Heart left ventricle (tissue), 13 donors: Measurements from ENCODE around the gene STIM2.

Experiments used
- CTCF ChIP-seq, 12 donors: fragments of 200-600 bp; sonication (generic) in 4 of 12; IDR thresholded peaks; one replicate each; pipeline versions ENCODE4 v1.5.0 to v1.8.0; 2018 to 2022; ENCODE audit warnings: antibody characterized with exemption in 12 of 12, mild to moderate bottlenecking in 5 of 12
- POLR2A ChIP-seq, 2 donors: fragments of 450-650 bp; IDR thresholded peaks; one replicate each; pipeline ENCODE4 v1.6.1; 2017; ENCODE audit warnings: antibody characterized with exemption in 2 of 2, mild to moderate bottlenecking in 2 of 2, moderate library complexity in 2 of 2
- donor health status: ischemic (EF 13 %, LVEDD 7.1; RV severe dilation, severe dysfunction).
- donor health status: DM: no; HTN: yes; CAD: no.
- donor health status: DM: no; HTN: no; CAD: no.
- donor health status: ischemic (EF 25% LVEDD 6.9; RV normal size, moderate dysfunction).
- donor health status: ischemic (EF 25% LVEDD 5.7; RV mildly dilated, moderate dysfunction).
- donor health status: ischemic (EF 35%, LVEDD 5.7; RV mildly dilated, moderate dysfunction).
- donor health status: nonischemic (EF 11% LVEDD 7.7; RV severe dilation, severe dysfunction).
- donor health status: DM: yes; HTN: yes; CAD: no.
- donor health status: PGD.
- donor health status: ischemic (EF 29% LVEDD 5.4; RV normal size, mild dysfunction).
- donor health status: nonischemic (EF 23%, LVEDD 6.1; RV moderate dilation, normal function).

- no peak for TF ChIP-seq CTCF (IDR thresholded peaks at IDR 0.05)
- no peak for TF ChIP-seq POLR2A (IDR thresholded peaks at IDR 0.05)
Measured at GRCh38 chr4:27001398-27002164, 140.9 kb downstream of the STIM2 start.
